Measurements from ENCODE around the gene CENPN.
A peak's percentile ranks its signal among the peaks of the same experiment; 100 is the strongest.

CENPN gene, protein sequence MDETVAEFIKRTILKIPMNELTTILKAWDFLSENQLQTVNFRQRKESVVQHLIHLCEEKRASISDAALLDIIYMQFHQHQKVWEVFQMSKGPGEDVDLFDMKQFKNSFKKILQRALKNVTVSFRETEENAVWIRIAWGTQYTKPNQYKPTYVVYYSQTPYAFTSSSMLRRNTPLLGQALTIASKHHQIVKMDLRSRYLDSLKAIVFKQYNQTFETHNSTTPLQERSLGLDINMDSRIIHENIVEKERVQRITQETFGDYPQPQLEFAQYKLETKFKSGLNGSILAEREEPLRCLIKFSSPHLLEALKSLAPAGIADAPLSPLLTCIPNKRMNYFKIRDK

DNA sequence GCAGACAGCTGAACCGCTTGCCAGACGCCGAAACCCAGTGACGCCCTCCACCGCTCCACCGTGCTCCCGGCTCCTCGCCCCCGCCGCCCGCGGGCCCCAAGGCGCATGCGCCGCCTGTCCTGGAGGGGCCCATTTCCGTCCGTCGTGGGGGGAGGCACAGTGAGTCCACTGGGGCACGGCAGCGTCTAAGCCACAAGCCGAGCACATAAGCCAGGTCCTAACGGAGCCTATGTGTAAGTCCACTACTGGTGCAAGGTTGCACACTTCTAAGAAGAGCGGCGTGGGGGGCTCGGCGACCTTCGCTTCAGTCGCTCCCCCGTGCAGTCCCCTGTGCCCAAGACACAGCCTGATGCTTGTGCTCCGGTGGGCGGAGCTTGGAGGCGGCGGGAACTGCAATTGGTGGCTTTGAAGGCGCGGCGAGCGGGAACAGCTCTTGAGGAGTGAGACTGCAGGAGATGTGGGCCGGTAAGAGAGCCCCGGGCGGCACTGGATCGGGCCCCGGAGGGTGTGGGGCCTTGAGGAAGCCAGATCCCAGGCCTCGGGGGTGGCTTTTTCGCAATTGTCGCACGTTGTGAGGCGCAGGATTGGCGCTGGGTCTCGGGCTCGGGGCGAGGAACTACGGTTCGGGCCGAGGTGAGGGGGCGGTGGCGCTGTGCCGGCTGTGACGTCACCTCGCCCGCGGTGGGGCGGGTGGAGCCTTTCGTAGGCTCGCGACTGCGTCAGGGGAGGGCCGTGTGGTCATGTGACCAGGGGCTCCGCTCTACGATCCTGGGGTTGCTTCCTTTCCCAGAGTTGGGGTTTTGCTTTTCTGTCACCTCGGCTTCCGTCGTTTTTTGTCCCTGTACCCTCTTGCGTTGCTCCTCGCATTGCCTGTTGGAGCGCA, at the start of gene CENPN, which contains the start of gene CMC2:
Gene CENPN, plus strand, starts transcription at position 402 of the 883 bp plus-strand sequence. CDS start 4,726 bp downstream, outside the sequence.
Gene CMC2, minus strand, starts transcription at position 73 of the 883 bp plus-strand sequence. CDS start 9,491 bp downstream, outside the sequence.
- peak; percentile 99 for DNase-seq (ENCODE audit: low spot score)

DNA sequence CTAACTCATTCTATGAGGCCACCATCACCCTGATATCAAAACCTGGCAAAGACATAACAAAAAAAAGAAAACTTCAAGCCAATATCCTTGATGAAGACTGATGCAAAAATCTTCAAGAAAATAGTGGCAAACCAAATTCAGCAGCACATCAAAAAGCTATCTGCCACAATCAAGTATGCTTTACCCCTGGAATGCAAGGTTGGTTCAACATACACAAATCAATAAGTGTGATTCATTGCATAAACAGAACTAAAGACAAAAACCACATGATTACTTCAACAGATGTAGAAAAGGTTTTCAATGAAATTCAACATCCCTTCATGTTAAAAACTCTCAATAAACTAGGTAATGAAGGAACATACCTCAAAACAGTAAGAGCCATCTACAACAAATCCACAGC, 48.7 kb upstream of the CENPN start:
- DNase-seq (ENCODE audit: low spot score), result no peak

- no peak for DNase-seq (ENCODE audit: low spot score)
Measured at GRCh38 chr16:80962879-80963278, 44.1 kb upstream of the CENPN start.

DNA sequence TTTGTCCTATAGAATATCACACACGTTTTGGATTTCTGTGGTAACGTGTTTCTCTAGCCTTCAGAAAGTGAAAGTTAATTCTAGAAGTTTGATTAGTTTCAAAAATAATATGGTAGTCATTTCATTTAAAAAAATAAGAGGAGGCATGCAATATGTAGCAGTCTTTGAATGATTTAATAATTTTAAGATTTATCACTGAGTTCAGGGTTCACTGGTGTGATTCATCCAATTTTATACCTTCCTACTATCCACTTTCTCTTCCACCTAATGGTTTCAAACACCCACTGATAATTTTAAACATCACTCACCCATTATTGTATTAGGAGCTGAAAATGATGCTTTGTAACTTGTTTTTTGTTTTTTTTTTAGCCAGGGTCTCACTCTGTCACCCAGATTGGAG, 42.7 kb upstream of the CENPN start:
- DNase-seq (ENCODE audit: low spot score), result no peak

DNA sequence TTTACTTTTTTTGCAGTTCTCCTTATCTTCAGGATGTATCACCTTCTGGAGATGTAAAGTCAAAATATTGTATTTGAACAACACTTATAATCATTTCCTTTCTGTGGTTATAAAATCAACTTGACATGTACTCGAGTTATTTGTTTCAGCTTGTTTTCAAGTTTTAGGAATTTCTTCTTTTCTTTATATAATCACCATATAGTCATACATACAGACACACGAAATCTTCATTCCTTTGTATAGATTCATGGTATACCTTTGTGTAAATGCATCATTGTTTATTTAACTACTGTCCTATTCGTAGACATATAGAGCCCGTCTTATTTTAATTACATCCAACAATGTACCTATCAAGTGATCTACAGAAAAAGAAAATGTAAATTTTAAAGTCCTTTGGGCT, 40.4 kb upstream of the CENPN start:
- no peak for DNase-seq (ENCODE audit: low spot score)

DNA sequence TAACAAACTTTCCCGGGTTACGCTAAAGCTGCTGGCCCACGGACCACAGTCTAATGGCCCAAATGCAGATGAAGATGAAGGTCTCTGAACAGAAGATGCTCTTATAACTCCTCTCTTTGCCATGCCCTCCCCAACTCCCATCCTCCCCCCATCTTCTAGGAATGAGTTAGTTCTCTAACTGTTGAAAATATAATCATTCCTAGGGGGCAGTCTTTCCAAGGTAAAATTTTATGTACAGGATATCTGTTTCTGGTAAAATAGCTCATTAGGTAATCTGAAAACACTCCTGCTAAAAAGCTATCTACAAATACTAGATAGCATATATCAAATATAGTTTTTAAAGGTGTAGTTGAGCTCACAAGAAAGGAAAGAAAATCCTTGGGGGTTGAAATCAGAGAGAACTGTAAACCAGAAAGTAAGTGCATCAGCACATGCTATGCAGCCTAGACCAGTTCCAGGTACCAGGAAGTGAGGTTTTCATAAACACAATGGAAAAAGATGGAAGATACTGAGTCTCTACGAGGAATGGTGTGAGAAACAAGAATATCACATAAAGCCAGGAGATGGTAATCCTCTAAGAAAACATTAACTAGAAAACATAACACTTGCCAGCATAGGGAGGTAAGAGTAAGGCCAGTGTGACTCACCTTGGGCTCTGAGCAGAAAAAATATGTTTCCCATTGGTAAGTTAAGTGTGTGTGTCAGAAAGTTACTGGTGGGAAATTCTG, 38.5 kb upstream of the CENPN start:
- DNase-seq (ENCODE audit: low spot score), result no peak

DNA sequence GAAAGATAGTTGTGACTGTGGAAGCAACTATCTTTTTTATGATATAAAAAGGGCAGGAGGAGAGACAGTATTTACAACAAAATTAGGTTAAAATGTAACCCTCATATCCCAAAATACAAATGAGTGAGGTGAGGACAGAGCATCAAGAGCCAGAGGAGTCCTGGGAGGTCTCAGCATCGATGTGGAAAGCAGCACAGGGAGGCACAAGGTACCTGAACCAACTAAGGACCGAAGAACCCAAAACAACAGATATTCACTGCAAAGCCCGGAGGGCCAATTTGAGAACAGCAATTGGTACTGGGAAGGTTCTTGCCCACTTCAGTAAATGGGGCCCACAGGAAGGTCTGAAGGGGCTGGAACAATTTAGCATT, 37.9 kb upstream of the CENPN start:
- no peak for DNase-seq (ENCODE audit: low spot score)

DNA sequence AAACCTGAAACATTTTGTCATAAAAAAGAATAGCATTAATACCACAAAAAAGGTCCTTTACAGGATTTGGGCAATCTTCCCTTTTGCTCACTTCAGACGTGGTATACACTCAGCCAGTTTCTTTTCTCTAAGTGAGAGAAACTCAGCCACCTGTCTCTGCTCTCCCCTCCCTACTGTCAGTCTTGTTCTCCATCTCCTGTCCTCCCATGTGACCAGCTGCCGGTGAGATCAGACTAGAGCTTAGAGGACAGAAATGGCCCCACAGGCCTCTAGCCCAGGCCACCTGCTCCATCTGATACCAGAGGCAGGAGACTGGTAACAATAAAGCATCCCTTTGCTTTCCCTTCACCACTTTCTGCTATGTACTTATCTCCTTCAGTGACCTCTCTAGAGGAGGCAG, 35.2 kb upstream of the CENPN start:
- DNase-seq (ENCODE audit: low spot score), result no peak

GRCh38 chr16:80972611-80973010, 34.4 kb upstream of the CENPN start:
- no peak for DNase-seq (ENCODE audit: low spot score)

DNA sequence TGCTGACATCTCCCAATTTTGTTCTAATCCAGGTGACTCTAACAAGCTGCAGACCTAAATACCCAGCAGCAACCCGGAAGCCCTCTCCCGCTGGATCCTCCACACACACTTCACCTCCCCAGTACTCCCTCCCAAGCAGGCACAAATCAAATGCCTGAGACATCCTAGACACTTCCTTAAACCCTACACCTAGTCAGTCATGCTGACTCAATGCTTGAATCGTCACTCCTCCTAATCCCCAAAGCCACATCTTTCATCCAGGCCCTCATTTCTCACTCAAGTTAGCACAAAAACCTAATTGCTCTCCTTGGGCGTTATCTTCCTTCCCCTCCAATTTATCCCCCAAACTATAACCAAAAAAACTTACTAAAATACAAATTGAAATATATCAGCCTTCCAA, 33.0 kb upstream of the CENPN start:
- DNase-seq (ENCODE audit: low spot score), result no peak

DNA sequence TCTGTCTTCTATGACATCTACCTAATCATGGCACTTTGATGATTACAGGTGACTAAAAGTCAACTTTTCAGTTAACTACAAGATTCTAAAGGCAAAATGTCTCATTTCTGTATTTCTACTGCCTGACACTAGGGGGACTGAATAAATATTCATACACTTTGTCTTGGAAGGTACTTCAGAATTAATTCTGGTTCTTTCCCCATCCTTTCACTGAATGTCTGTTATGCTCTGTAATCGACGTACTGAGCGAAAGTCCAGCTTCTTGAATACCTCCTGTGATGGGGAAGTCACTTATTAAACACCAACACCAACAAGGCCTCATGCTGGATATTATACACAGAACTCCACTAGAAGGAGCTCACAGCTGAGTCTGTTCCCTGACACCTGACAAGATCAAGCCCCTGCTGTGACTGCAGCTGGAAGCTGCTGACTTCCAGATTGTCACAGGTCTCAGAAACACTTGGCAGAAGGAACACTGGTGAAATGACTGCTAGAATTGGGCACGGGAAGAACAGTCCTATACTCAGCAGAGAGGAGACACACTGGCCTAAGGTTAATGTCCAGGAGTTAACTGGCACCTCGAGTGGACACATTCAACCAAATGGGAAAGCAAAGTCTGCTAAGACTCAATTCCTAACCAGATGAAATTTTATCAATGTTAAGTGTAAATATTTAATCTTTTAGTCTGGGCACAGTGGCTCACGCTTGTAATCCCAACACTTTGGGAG, 32.2 kb upstream of the CENPN start:
- DNase-seq (ENCODE audit: low spot score), result peak; percentile 32

DNA sequence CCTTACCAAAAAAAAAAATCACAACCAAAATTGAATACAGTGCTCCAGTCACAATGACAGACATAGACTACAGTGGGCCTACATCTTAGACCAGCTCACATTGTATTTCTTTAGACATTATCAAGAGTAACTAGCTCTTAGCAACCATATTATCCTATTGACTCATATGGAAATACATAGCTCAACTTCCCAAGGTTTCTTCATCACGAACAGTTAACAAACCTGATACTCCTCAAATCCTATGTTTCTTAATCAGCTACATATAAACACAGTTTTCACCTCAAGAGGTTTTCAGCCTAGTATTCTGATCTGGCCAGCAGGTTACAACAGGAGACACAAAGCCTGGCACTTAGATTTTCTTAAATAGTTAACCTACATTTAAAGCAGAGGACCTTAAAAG, 30.1 kb upstream of the CENPN start:
- DNase-seq (ENCODE audit: low spot score), result no peak

DNA sequence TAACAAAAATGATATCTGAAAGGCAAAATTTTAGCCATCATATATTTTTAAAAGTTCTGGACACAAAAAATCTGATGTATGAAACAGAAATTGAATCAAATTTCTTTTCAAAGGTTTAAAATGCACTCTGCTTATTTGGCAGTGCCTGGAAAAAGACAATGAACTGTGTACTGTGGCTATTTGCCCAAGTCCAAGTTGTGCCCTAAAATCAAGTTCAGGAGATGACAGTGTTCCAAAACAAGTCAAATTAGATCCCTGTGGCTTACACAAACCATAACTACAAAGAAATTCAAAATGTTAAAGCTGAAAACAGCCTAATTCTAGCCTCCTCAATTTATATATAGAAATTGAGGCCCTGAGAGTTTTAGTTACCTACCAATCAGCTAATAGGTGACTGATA, 25.9 kb upstream of the CENPN start:
- DNase-seq (ENCODE audit: low spot score), result no peak

DNA sequence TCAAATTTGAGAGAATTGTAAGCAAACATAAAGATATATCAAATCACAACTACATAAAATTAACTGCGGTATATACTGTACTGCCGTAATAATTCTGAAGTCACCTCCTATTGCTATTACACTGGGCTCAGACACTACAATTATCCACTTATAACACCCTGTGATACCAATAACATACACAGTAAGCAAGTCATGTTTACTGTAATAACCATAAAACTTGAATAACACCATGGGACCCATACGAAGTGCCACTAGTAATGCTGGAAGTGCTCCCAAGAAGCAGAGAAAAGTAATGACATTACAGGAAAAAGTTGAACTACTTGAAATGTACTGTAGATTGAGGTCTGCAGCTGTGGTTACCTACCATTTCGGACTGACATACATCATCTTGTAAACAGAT, 24.4 kb upstream of the CENPN start:
- no peak for DNase-seq (ENCODE audit: low spot score)

DNA sequence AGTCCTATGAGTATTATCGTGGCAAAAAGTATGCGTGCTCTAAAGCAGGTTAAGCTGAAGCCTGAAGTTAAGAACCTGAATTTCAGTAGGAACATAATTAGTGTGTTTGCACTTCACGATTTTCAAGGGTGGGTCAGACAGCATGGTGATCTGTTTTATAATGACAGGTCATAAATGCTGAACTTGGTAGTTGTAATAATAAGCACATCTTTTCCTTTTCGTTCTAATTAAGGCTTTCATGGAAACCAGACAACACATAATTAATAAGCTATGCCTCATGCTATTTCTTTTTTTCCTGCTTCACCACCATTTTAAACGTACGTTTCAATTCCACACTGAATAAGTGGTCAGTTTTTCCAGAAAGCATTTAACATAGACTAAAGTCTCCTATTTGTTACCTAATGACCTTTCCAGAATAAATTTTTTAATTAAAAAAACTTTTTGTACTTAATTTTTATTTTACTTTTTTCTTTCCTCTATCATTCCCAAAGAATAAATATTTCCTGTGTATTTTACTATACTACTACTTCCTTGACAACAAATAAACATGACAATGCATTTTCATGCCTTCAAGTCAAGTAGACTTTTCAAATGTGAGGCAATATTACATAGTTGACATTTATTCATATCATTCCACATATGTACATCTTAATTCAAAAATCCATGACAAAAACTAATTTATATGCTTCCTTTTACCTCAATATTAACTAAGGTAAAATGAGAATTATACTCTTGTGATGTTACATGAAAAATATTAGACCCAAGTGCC, 22.7 kb upstream of the CENPN start:
- no peak for DNase-seq (ENCODE audit: low spot score)

DNA sequence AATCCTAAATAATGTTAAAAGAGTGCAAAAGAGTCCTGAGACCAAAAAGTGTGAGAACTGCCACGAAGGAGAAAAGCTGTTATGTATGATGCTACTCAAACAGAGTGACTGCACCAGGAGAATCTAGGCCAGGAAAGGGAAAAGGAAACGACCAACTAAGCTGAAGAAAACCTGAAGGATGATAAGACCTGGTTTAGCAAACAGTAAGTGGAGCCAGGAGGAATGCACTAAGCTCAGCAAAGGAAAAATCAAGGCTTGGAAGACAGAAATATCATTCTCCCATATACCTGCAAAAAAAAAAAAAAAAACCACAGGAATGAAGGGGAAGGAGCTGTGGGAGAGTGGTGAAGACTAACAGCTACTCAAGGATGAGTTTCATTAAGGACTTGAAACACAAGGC, 21.4 kb upstream of the CENPN start:
- no peak for DNase-seq (ENCODE audit: low spot score)

GRCh38 chr16:80986557-80986956, 20.5 kb upstream of the CENPN start:
- no peak for DNase-seq (ENCODE audit: low spot score)

- DNase-seq (ENCODE audit: low spot score), result no peak
Measured at GRCh38 chr16:80988756-80989155, 18.3 kb upstream of the CENPN start.

DNA sequence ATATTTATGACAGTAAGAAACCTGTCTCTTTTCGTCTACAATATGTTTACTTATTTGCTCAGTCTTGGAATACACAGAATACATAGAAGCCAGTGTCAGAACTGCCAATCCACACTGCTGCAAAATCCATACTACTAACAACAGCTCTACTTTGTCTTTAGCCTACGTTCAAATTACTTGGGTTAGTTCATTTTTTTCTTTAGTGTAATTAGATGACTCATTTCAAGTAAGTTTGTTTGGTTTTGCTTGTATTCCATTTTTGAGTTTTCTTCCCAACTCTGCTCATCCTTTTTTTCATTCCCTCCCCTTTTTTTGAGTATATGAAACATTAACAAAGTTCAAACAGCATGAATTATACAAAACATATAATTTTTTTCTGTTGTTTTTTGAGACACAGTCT, 17.2 kb upstream of the CENPN start:
- DNase-seq (ENCODE audit: low spot score), result no peak

GRCh38 chr16:80990577-80990976, 16.4 kb upstream of the CENPN start:
- no peak for DNase-seq (ENCODE audit: low spot score)

GRCh38 chr16:80990978-80991377, 16.0 kb upstream of the CENPN start:
- no peak for DNase-seq (ENCODE audit: low spot score)

Data from pons (tissue), 1 donor.